Activated T-cell treated with anti-CD3 and anti-CD28 coated beads for 1 hour (primary cell): ENCODE results near the gene TEX22.

Experiments used
- DNase-seq: peaks from one replicate; pipeline ENCODE4 v3.0.0-alpha.2; 2020; ENCODE audit warnings: low read depth

Gene TEX22

GRCh38 chr14:105366386-105367074 is 31.8 kb upstream of the TEX22 start:
- DNase-seq: no peak

- DNase-seq: no peak
Measured at GRCh38 chr14:105367116-105368031, 31.0 kb upstream of the TEX22 start.

- DNase-seq: no peak
Measured at GRCh38 chr14:105368032-105368417, 30.3 kb upstream of the TEX22 start.

- no peak for DNase-seq
Measured at GRCh38 chr14:105368426-105368825, 29.9 kb upstream of the TEX22 start.

- DNase-seq: no peak
Measured at GRCh38 chr14:105368910-105369652, 29.3 kb upstream of the TEX22 start.

- DNase-seq: no peak
Measured at GRCh38 chr14:105369653-105370040, 28.7 kb upstream of the TEX22 start.

- no peak for DNase-seq
Measured at GRCh38 chr14:105374389-105374788, 23.9 kb upstream of the TEX22 start.

- DNase-seq: no peak
Measured at GRCh38 chr14:105375635-105376057, 22.7 kb upstream of the TEX22 start.

GRCh38 chr14:105376521-105377440 is 21.6 kb upstream of the TEX22 start:
- DNase-seq: no peak

GRCh38 chr14:105377555-105378182 is 20.7 kb upstream of the TEX22 start:
- DNase-seq: no peak

GRCh38 chr14:105378199-105378598 is 20.1 kb upstream of the TEX22 start:
- DNase-seq: no peak

- DNase-seq: no peak
Measured at GRCh38 chr14:105378873-105379685, 19.3 kb upstream of the TEX22 start.

GRCh38 chr14:105379946-105380345 is 18.4 kb upstream of the TEX22 start:
- DNase-seq: no peak

- DNase-seq: no peak
Measured at GRCh38 chr14:105380756-105381155, 17.6 kb upstream of the TEX22 start.

- no peak for DNase-seq
Measured at GRCh38 chr14:105381446-105382342, 16.6 kb upstream of the TEX22 start.

- no peak for DNase-seq
Measured at GRCh38 chr14:105382343-105383082, 15.8 kb upstream of the TEX22 start.

- DNase-seq: no peak
Measured at GRCh38 chr14:105383083-105383730, 15.1 kb upstream of the TEX22 start.

GRCh38 chr14:105384041-105384557 is 14.2 kb upstream of the TEX22 start:
- DNase-seq: no peak
